OCI-LY3 (cell line): ENCODE data around the gene SNRPB2.

Experiments
- H2AFZ ChIP-seq: fragments of 200-600, 300-600 bp; shearing (Covaris generic); 2 replicates; pipeline ENCODE4 v1.6.0; 2014; ENCODE audit warnings: antibody characterized with exemption, low read depth, low read length
- H3K27ac ChIP-seq: fragments of 200-600, 300-600 bp; sonication (generic); 2 replicates; pipeline ENCODE4 v1.5.1; 2014; ENCODE audit warnings: mild to moderate bottlenecking, low read length, moderate library complexity, mixed read lengths
- H3K27me3 ChIP-seq: fragments of 200-600, 300-600 bp; sonication (generic); 2 replicates; pipeline ENCODE4 v1.6.1; 2014; ENCODE audit warnings: low read depth, low read length, mixed read lengths
- H3K36me3 ChIP-seq: fragments of 200-600, 300-600 bp; sonication (generic); replicated peaks from 2 replicates; pipeline ENCODE3; 2014; ENCODE audit warnings: low read depth, low read length, mixed read lengths
- H3K4me1 ChIP-seq: fragments of 300-600, 200-600 bp; sonication (generic); 2 replicates; pipeline ENCODE4 v1.6.1; 2014; ENCODE audit warnings: low read length, mixed read lengths
- H3K4me2 ChIP-seq: fragments of 200-600, 300-600 bp; sonication (generic); 2 replicates; pipeline ENCODE4 v1.6.1; 2014; ENCODE audit warnings: low read length, mixed read lengths
- H3K4me3 ChIP-seq: fragments of 300-600, 200-600 bp; sonication (generic); 2 replicates; pipeline ENCODE4 v1.5.1; 2014; ENCODE audit warnings: antibody characterized with exemption, mild to moderate bottlenecking, low read length, moderate library complexity
- H3K79me2 ChIP-seq: fragments of 300-600, 200-600 bp; shearing (Covaris generic); 2 replicates; pipeline ENCODE4 v1.6.1; 2014; ENCODE audit warnings: mild to moderate bottlenecking, low read length, mixed read lengths
- H3K9ac ChIP-seq: fragments of 300-600, 200-600 bp; shearing (Covaris generic); 2 replicates; pipeline ENCODE4 v1.6.0; 2014; ENCODE audit warnings: mild to moderate bottlenecking, low read length, moderate library complexity
- H3K9me3 ChIP-seq: fragments of 200-600, 300-600 bp; shearing (Covaris generic); 2 replicates; pipeline ENCODE4 v1.6.1; 2014; ENCODE audit warnings: low read length, mixed read lengths; ENCODE audit not compliant: insufficient read depth
- H4K20me1 ChIP-seq: fragments of 200-600, 300-600 bp; sonication (generic); 2 replicates; pipeline ENCODE4 v1.6.1; 2016; ENCODE audit warnings: low read length, mixed read lengths; ENCODE audit not compliant: insufficient read depth
- EZH2phosphoT487 ChIP-seq: fragments of 200-600 bp; shearing (Covaris generic); IDR thresholded peaks from 2 replicates; pipeline ENCODE4 v1.6.1; 2018; ENCODE audit warnings: antibody characterized with exemption, mixed run types, low read depth
- TF ChIP-seq, protein P1 (sequence below): fragments of 200-600, 300-600 bp; sonication (generic); IDR thresholded peaks from 2 replicates; pipeline ENCODE4 v1.5.1; 2014; ENCODE audit warnings: antibody characterized with exemption, low read length, low read depth

The SNRPB2 gene

GRCh38 chr20:16740365-16741072 lies 10.7 kb downstream of the SNRPB2 start:
- Histone ChIP-seq H3K36me3 (peaks cover 52% of the 10 kb centered on the region), H3K4me2 (no peak overlapping the region), H3K79me2 (peaks cover 10% of the 10 kb centered on the region), H3K9me3 (no peaks in the 10 kb centered on the region), H4K20me1 (0 out of 2 replicates have a peak, but pooled peaks cover under 1% of the 10 kb centered on the region), H2AFZ (no peak overlapping the region), H3K9ac (no peak overlapping the region), H3K27ac (no peak overlapping the region), H3K4me3 (no peak overlapping the region), H3K27me3 (no peaks in the 10 kb centered on the region), H3K4me1 (no peaks in the 10 kb centered on the region)
- TF ChIP-seq EZH2phosphoT487 = no peak
- TF ChIP-seq, protein P1, sequence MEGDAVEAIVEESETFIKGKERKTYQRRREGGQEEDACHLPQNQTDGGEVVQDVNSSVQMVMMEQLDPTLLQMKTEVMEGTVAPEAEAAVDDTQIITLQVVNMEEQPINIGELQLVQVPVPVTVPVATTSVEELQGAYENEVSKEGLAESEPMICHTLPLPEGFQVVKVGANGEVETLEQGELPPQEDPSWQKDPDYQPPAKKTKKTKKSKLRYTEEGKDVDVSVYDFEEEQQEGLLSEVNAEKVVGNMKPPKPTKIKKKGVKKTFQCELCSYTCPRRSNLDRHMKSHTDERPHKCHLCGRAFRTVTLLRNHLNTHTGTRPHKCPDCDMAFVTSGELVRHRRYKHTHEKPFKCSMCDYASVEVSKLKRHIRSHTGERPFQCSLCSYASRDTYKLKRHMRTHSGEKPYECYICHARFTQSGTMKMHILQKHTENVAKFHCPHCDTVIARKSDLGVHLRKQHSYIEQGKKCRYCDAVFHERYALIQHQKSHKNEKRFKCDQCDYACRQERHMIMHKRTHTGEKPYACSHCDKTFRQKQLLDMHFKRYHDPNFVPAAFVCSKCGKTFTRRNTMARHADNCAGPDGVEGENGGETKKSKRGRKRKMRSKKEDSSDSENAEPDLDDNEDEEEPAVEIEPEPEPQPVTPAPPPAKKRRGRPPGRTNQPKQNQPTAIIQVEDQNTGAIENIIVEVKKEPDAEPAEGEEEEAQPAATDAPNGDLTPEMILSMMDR = no peak

DNA sequence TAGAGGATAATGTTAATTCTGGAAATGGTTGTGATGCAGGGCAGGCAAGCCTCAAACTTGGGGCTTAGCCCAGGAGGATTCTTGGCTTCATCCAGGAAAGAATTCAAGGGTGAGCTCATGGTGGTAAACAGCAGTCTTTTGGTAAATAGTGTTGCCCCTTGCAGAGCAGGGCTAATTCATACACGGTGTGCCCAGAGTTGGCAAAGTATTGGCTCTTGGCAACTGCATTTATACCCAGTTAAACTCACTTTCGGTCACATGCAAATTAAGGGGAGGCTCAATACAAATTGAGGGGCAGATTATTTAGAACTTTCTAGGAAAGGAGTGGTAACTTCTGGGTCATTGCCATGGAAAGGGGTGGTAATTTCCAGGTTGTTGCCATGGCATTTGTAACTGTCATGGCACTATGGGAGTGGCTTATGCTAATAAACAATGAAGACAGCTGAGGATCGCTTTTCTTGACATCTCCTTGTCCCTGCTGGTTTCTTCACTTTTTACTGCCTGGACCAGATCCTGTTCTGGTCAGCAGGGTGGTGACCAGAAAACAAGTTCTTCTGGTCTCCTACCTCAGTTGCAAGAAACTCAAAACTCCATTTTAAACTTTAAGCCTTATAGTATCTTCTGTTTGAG lies 14.5 kb downstream of the SNRPB2 start:
- Histone ChIP-seq H3K4me2 (no peak overlapping the region), H3K9ac (no peak overlapping the region), H3K36me3 (peaks cover 29% of the 10 kb centered on the region), H3K4me1 (no peaks in the 10 kb centered on the region), H3K4me3 (no peak overlapping the region), H2AFZ (no peak overlapping the region), H4K20me1 (no peaks in the 10 kb centered on the region), H3K27me3 (no peaks in the 10 kb centered on the region), H3K9me3 (no peaks in the 10 kb centered on the region), H3K79me2 (no peaks in the 10 kb centered on the region), H3K27ac (no peak overlapping the region)
- no peak for TF ChIP-seq EZH2phosphoT487
- TF ChIP-seq, protein P1 = no peak

DNA sequence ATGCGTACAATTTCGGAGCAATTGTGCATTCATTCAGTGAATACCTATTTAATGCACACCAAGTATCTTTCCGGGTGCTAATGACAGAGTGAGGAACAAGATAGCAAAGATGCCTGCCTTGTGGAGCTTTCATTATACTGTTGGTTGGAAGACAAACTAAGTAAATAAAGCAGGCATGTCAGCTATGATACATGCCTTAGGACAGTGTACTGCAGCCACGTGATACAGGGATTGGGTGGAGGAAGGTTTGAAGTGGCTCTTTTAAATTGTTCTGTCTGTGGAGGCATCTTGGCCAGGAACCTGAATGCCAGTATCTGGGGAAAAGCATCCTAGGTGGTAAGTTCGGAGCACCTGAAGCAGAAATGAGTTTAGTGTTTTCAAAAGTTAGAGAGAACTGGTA lies 15.4 kb downstream of the SNRPB2 start:
- no peaks in the 10 kb centered on the region for H3K9me3 ChIP-seq
- H3K4me1 ChIP-seq = no peaks in the 10 kb centered on the region
- H3K79me2 ChIP-seq = no peaks in the 10 kb centered on the region
- H2AFZ ChIP-seq = no peak overlapping the region
- H3K36me3 ChIP-seq = peaks cover 24% of the 10 kb centered on the region
- H3K27me3 ChIP-seq = no peaks in the 10 kb centered on the region
- H3K4me2 ChIP-seq = no peak overlapping the region
- H3K27ac ChIP-seq = no peak overlapping the region
- no peak overlapping the region for H3K4me3 ChIP-seq
- H3K9ac ChIP-seq = no peak overlapping the region
- no peaks in the 10 kb centered on the region for H4K20me1 ChIP-seq
- TF ChIP-seq, protein P1 = no peak
- no peak for TF ChIP-seq EZH2phosphoT487

DNA sequence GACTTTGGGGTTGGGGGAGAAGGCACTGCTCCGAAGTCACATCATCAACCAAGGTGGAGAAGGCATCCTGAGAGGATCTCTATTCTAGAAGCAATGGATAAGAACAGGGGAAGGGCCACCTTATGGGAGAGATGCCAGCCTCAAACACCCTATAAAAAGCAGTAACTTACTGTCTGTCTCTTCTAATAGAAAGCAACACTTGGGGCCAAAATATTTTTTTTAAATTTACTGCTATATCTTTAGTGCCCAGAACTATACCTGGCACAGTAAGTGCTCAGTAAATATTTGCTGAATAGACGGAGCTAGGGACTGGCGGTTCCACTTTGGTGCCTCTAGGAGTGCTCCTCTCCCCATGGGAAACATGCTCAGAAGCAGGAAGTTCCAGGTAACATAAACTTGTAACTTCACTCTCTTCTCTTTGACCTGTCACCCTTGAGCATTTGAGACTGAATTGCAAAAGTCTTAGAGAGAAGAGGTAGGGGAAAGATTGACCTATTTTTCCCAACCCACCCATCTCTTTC lies 17.5 kb downstream of the SNRPB2 start:
- Histone ChIP-seq H3K36me3 (peaks cover 7% of the 10 kb centered on the region), H3K4me3 (no peak overlapping the region), H3K27me3 (no peaks in the 10 kb centered on the region), H3K9ac (no peak overlapping the region), H3K4me1 (peaks cover 10% of the 10 kb centered on the region), H2AFZ (no peak overlapping the region), H3K79me2 (no peaks in the 10 kb centered on the region), H3K27ac (no peak overlapping the region), H3K9me3 (no peaks in the 10 kb centered on the region), H4K20me1 (no peaks in the 10 kb centered on the region), H3K4me2 (no peak overlapping the region)
- TF ChIP-seq, protein P1 = no peak
- no peak for TF ChIP-seq EZH2phosphoT487
